ENCODE data around the gene TTBK1.

The TTBK1 gene

DNA sequence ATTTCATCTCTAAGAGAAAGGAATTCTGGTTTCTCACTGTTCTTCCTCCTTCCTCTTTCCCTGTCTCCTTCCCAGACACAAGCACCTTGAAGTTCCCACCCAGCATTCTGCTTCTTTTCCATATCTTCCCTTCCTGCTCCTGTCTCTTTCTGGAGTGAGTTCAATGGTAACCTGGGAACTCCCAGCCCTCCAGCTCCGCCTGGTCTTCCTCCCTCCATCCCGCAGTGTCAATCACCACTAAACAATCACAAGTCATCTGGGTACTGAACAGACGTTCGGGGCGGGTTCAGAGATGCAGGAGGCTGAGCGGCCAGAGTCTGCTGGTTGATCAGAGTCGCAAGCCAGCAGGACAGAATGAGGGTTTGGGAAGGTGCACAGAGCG is 7.7 kb downstream of the TTBK1 start:
- no peak overlapping the region for H3K4me3 ChIP-seq (ENCODE audit: low read depth in 1 of 2, low read length in 1 of 2)
- no peaks in the 10 kb centered on the region for H3K9me3 ChIP-seq
- H3K27ac ChIP-seq = no peak overlapping the region
- H3K4me1 ChIP-seq (ENCODE audit: control insufficient read depth in 1 of 2, insufficient read depth in 1 of 2, low read depth in 1 of 2, low read length in 1 of 2) = peaks cover 12 to 14% of the 10 kb centered on the region in 2 experiments
- no peaks in the 10 kb centered on the region for H3K36me3 ChIP-seq
- no peak for TF ChIP-seq CTCF (IDR thresholded peaks at IDR 0.05)
- H3K27me3 ChIP-seq = peaks cover 98% of the 10 kb centered on the region

DNA sequence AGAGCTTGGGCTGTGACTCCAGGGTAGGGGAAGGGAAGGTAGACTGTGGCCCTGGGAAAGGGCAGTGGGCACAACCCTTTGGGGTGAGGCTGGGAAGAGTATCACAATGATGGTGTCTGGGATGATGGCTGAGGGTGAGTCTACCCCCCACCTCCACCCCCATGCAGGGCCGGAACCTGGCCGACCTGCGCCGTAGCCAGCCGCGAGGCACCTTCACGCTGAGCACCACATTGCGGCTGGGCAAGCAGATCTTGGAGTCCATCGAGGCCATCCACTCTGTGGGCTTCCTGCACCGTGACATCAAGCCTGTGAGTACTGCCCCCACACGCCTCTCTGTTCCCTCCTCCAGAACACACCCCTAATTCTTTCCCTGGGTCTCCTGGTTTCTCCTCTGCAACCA is 10.1 kb downstream of the TTBK1 start:
- no peak for TF ChIP-seq CTCF (IDR thresholded peaks at IDR 0.05)

DNA sequence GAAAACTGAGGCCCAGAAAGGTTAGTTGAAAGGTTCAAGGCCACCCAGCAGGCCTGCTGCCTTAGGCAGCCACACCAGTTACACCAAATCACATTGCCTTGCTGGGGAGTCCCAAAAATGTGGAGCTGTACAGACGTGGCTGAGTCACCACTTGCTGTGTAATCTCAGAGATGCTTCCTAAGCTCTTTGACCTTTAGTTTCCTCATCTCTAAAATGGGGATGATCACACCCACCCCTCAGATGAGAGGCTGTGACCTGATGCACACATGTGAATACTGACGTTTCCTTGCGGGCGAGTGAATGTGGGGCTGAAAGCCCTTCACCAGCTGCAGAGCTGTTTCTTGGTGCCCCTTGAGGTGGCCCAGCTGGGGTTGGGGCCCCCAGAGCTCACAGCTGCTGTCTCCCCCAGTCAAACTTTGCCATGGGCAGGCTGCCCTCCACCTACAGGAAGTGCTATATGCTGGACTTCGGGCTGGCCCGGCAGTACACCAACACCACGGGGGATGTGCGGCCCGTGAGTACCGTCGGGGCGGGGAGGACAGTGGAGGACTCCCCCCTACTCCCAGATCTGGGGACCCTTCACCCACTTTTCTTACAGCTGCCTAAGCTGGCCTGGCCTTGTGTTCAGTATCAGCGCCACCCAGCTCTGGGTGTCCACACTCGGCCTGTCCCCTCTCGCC is 11.0 kb downstream of the TTBK1 start:
- Histone ChIP-seq H3K9me3 (no peaks in the 10 kb centered on the region), H3K27me3 (peaks cover 84% of the 10 kb centered on the region), H3K27ac (no peak overlapping the region), H3K4me3 (ENCODE audit: low read depth in 1 of 2, low read length in 1 of 2) (no peak overlapping the region), H3K36me3 (no peaks in the 10 kb centered on the region), H3K4me1 (ENCODE audit: control insufficient read depth in 1 of 2, insufficient read depth in 1 of 2, low read depth in 1 of 2, low read length in 1 of 2) (no peaks in the 10 kb centered on the region)
- TF ChIP-seq CTCF (IDR thresholded peaks at IDR 0.05) = no peak

More for the DNA sequence above, 10.1 kb downstream of the TTBK1 start:
- Histone ChIP-seq H3K4me1 (ENCODE audit: control insufficient read depth in 1 of 2, insufficient read depth in 1 of 2, low read depth in 1 of 2, low read length in 1 of 2) (no peaks in the 10 kb centered on the region), H3K9me3 (no peaks in the 10 kb centered on the region), H3K27ac (no peak overlapping the region), H3K27me3 (peaks cover 90% of the 10 kb centered on the region), H3K4me3 (ENCODE audit: low read depth in 1 of 2, low read length in 1 of 2) (no peak overlapping the region), H3K36me3 (no peaks in the 10 kb centered on the region)

GRCh38 chr6:43254846-43255245 is 11.6 kb downstream of the TTBK1 start:
- Histone ChIP-seq H3K4me1 (ENCODE audit: control insufficient read depth in 1 of 2, insufficient read depth in 1 of 2, low read depth in 1 of 2, low read length in 1 of 2) (no peaks in the 10 kb centered on the region), H3K4me3 (ENCODE audit: low read depth in 1 of 2, low read length in 1 of 2) (no peak overlapping the region), H3K27me3 (peaks cover 79% of the 10 kb centered on the region), H3K36me3 (no peaks in the 10 kb centered on the region), H3K27ac (no peak overlapping the region), H3K9me3 (no peaks in the 10 kb centered on the region)
- TF ChIP-seq CTCF (IDR thresholded peaks at IDR 0.05) = no peak

DNA sequence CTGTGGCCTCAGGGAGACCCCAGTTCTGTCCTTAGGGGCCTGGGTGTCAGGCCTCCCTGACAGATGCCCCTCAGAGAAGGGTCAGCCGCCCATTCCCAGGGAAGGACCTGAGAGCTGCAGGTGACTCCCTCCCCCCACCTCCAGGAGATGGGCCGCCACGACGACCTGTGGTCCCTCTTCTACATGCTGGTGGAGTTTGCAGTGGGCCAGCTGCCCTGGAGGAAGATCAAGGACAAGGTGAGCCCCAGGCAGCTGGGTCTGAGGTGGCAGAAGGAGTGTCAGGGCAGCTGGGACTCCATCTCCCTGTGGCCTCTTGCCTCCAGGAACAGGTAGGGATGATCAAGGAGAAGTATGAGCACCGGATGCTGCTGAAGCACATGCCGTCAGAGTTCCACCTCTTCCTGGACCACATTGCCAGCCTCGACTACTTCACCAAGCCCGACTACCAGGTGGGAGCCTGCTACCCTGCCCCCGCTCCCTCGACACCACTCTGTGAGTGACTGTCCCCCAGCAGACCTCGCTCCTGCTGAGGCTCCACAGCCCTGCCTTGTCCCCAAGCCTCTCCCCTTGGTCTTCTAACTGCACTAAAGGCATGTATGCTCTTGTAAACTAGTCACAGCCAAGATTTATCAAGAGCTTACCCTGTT is 12.2 kb downstream of the TTBK1 start:
- Histone ChIP-seq H3K27ac (no peak overlapping the region), H3K36me3 (no peaks in the 10 kb centered on the region), H3K9me3 (no peaks in the 10 kb centered on the region), H3K27me3 (peaks cover 72% of the 10 kb centered on the region), H3K4me1 (ENCODE audit: control insufficient read depth in 1 of 2, insufficient read depth in 1 of 2, low read depth in 1 of 2, low read length in 1 of 2) (no peaks in the 10 kb centered on the region), H3K4me3 (ENCODE audit: low read depth in 1 of 2, low read length in 1 of 2) (no peak overlapping the region)
- TF ChIP-seq CTCF (IDR thresholded peaks at IDR 0.05) = no peak

Data from neutrophil (primary cell).